ENCODE measurements around the gene HLF. TPM values are rescaled to one million over a fixed set of nuclear protein-coding genes. Genes with fewer than 3 reads are reported as not detected.

The HLF gene
- total and polyA plus RNA-seq, 2 experiments from 2014 or later: 0.28 TPM; not detected in 1

GRCh38 chr17:55279203-55279602, 14.4 kb downstream of the HLF start (continued):
- TF ChIP-seq, protein P1, sequence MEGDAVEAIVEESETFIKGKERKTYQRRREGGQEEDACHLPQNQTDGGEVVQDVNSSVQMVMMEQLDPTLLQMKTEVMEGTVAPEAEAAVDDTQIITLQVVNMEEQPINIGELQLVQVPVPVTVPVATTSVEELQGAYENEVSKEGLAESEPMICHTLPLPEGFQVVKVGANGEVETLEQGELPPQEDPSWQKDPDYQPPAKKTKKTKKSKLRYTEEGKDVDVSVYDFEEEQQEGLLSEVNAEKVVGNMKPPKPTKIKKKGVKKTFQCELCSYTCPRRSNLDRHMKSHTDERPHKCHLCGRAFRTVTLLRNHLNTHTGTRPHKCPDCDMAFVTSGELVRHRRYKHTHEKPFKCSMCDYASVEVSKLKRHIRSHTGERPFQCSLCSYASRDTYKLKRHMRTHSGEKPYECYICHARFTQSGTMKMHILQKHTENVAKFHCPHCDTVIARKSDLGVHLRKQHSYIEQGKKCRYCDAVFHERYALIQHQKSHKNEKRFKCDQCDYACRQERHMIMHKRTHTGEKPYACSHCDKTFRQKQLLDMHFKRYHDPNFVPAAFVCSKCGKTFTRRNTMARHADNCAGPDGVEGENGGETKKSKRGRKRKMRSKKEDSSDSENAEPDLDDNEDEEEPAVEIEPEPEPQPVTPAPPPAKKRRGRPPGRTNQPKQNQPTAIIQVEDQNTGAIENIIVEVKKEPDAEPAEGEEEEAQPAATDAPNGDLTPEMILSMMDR (conservative IDR thresholded peaks at IDR 0.05; ENCODE audit: low read depth in 2 of 2): no peak
- TF ChIP-seq POLR2AphosphoS5 (IDR thresholded peaks at IDR 0.05; ENCODE audit: low read depth) (no peak), ZNF114 (CRISPR knock-in tag; IDR thresholded peaks at IDR 0.05) (no peak), ZNF331 (CRISPR knock-in tag; IDR thresholded peaks at IDR 0.05; ENCODE audit: low read depth) (no peak), ETS1 (IDR thresholded peaks at IDR 0.05) (no peak), JUNB (IDR thresholded peaks at IDR 0.05; ENCODE audit: unreplicated experiment) (no peak), EZH2 (IDR thresholded peaks at IDR 0.05; ENCODE audit: low read depth, unreplicated experiment) (no peak)

GRCh38 chr17:55279788-55280187, 15.0 kb downstream of the HLF start:
- Histone ChIP-seq H3K36me3 (ENCODE audit: insufficient read depth) (no peaks in the 10 kb centered on the region), H3K79me2 (replicated peaks; ENCODE audit: insufficient read depth) (no peaks in the 10 kb centered on the region), H3K9me2 (ENCODE audit: insufficient read depth) (no peaks in the 10 kb centered on the region), H3K27ac (ENCODE audit: low read depth) (no peak overlapping the region), H3K4me3 (no peak overlapping the region), H3K4me2 (no peak overlapping the region), H3K4me1 (ENCODE audit: insufficient read depth) (no peaks in the 10 kb centered on the region), H2AFZ (no peak overlapping the region), H4K20me1 (replicated peaks; ENCODE audit: insufficient read depth) (no peaks in the 10 kb centered on the region), H3F3A (replicated peaks; ENCODE audit: low read depth) (no peaks in the 10 kb centered on the region), H3K27me3 (ENCODE audit: insufficient read depth) (no peaks in the 10 kb centered on the region)
- DNase-seq (ENCODE audit: low spot score) (no peak), ATAC-seq (no peak)
- Mint-ChIP-seq H3K36me3 (ENCODE audit: low read depth) (no peaks in the 10 kb centered on the region), H3K9me3 (no peaks in the 10 kb centered on the region), H3K4me1 (no peaks in the 10 kb centered on the region), H3K4me3 (no peak overlapping the region), H3K27me3 (ENCODE audit: insufficient read depth, low read depth, poor library complexity) (no peaks in the 10 kb centered on the region), H3K27ac (no peak overlapping the region)
- TF ChIP-seq REST (IDR thresholded peaks at IDR 0.05; ENCODE audit: unreplicated experiment) (no peak), NANOG (IDR thresholded peaks at IDR 0.05; ENCODE audit: borderline replicate concordance) (no peak), ZNF331 (CRISPR knock-in tag; IDR thresholded peaks at IDR 0.05; ENCODE audit: low read depth) (no peak), ZNF114 (CRISPR knock-in tag; IDR thresholded peaks at IDR 0.05) (no peak), ZNF462 (CRISPR knock-in tag; IDR thresholded peaks at IDR 0.05) (no peak)
- TF ChIP-seq, protein P1 (conservative IDR thresholded peaks at IDR 0.05; ENCODE audit: low read depth in 2 of 2): no peak

Measured in GM23338 (cell line).